BLaER1 (cell line): ENCODE data around the gene OLFML2B.

Source experiments
- H3K27ac ChIP-seq: shearing (Covaris generic); formaldehyde crosslinking; 2 replicates; pipeline ENCODE4 v1.8.1; 2022
- H3K27me3 ChIP-seq: shearing (Covaris generic); formaldehyde crosslinking; 2 replicates; pipeline ENCODE4 v1.8.1; 2022
- H3K36me3 ChIP-seq: shearing (Covaris generic); formaldehyde crosslinking; 2 replicates; pipeline ENCODE4 v1.8.1; 2022
- H3K4me1 ChIP-seq: shearing (Covaris generic); formaldehyde crosslinking; 2 replicates; pipeline ENCODE4 v1.8.1; 2022
- H3K4me2 ChIP-seq: shearing (Covaris generic); formaldehyde crosslinking; 2 replicates; pipeline ENCODE4 v1.8.1; 2022
- H3K4me3 ChIP-seq: shearing (Covaris generic); formaldehyde crosslinking; 2 replicates; pipeline ENCODE4 v1.8.1; 2022
- H3K9ac ChIP-seq: shearing (Covaris generic); formaldehyde crosslinking; 2 replicates; pipeline ENCODE4 v1.8.1; 2022
- H3K9me3 ChIP-seq: shearing (Covaris generic); formaldehyde crosslinking; 2 replicates; pipeline ENCODE4 v1.8.1; 2022
- H4K20me1 ChIP-seq: shearing (Covaris generic); formaldehyde crosslinking; 2 replicates; pipeline ENCODE4 v1.8.1; 2022
- Cebpa-rat ChIP-seq: shearing (Covaris generic); IDR thresholded peaks from 2 replicates; pipeline ENCODE4 v1.8.1; 2022

OLFML2B gene

GRCh38 chr1:161983725-161984124, 39.9 kb downstream of the OLFML2B start:
- H3K4me2 ChIP-seq = no peak overlapping the region
- TF ChIP-seq Cebpa-rat = no peak
- H4K20me1 ChIP-seq = no peaks in the 10 kb centered on the region
- H3K36me3 ChIP-seq = no peaks in the 10 kb centered on the region
- H3K4me1 ChIP-seq = peaks cover 7% of the 10 kb centered on the region
- peaks cover 13% of the 10 kb centered on the region; the same call in 1 of the 2 replicates for H3K9me3 ChIP-seq
- H3K9ac ChIP-seq = no peak overlapping the region
- no peak overlapping the region for H3K4me3 ChIP-seq
- no peak overlapping the region for H3K27ac ChIP-seq
- no peaks in the 10 kb centered on the region for H3K27me3 ChIP-seq

GRCh38 chr1:161982917-161983316, 40.8 kb downstream of the OLFML2B start:
- peaks cover 13% of the 10 kb centered on the region for H3K4me1 ChIP-seq
- no peaks in the 10 kb centered on the region for H3K36me3 ChIP-seq
- H4K20me1 ChIP-seq = no peaks in the 10 kb centered on the region
- no peak overlapping the region for H3K27ac ChIP-seq
- H3K4me2 ChIP-seq = no peak overlapping the region
- no peak overlapping the region for H3K4me3 ChIP-seq
- no peak for TF ChIP-seq Cebpa-rat
- no peaks in the 10 kb centered on the region for H3K27me3 ChIP-seq
- H3K9ac ChIP-seq = no peak overlapping the region
- H3K9me3 ChIP-seq = peaks cover 11% of the 10 kb centered on the region; the same call in 1 of the 2 replicates

GRCh38 chr1:161982507-161982895, 41.2 kb downstream of the OLFML2B start:
- Histone ChIP-seq H3K9ac (no peak overlapping the region), H3K4me2 (no peak overlapping the region), H3K27ac (no peak overlapping the region), H3K27me3 (no peaks in the 10 kb centered on the region), H3K9me3 (peaks cover 7% of the 10 kb centered on the region; the same call in 1 of the 2 replicates), H4K20me1 (no peaks in the 10 kb centered on the region), H3K4me3 (no peak overlapping the region), H3K4me1 (peaks cover 17% of the 10 kb centered on the region), H3K36me3 (no peaks in the 10 kb centered on the region)
- no peak for TF ChIP-seq Cebpa-rat

GRCh38 chr1:161981735-161982506, 41.7 kb downstream of the OLFML2B start:
- Histone ChIP-seq H3K4me2 (no peak overlapping the region), H3K4me1 (peaks cover 20% of the 10 kb centered on the region), H3K4me3 (no peak overlapping the region), H3K27ac (no peak overlapping the region), H3K27me3 (no peaks in the 10 kb centered on the region), H3K9me3 (0 out of 2 replicates have a peak, but pooled peaks cover under 1% of the 10 kb centered on the region), H3K36me3 (no peaks in the 10 kb centered on the region), H4K20me1 (no peaks in the 10 kb centered on the region), H3K9ac (no peak overlapping the region)
- TF ChIP-seq Cebpa-rat = no peak

- H3K4me2 ChIP-seq = peak overlapping the region; percentile 47; the same call in 1 of the 2 replicates
- H3K4me3 ChIP-seq = no peak overlapping the region
- H3K9me3 ChIP-seq = no peaks in the 10 kb centered on the region
- H3K4me1 ChIP-seq = peaks cover 20% of the 10 kb centered on the region
- no peaks in the 10 kb centered on the region for H3K36me3 ChIP-seq
- H4K20me1 ChIP-seq = no peaks in the 10 kb centered on the region
- no peak overlapping the region for H3K9ac ChIP-seq
- no peak overlapping the region for H3K27ac ChIP-seq
- no peaks in the 10 kb centered on the region for H3K27me3 ChIP-seq
- TF ChIP-seq Cebpa-rat = no peak
These were observed 42.5 kb downstream of the OLFML2B start for GRCh38 chr1:161981126-161981525.

- no peak for TF ChIP-seq Cebpa-rat
- H3K27me3 ChIP-seq = no peaks in the 10 kb centered on the region
These were observed 45.5 kb downstream of the OLFML2B start for GRCh38 chr1:161978011-161978790.

GRCh38 chr1:161973924-161974845, 49.5 kb downstream of the OLFML2B start:
- no peaks in the 10 kb centered on the region for H3K9me3 ChIP-seq
- H3K27me3 ChIP-seq = no peaks in the 10 kb centered on the region
- H3K27ac ChIP-seq = no peak overlapping the region
- TF ChIP-seq Cebpa-rat = no peak
- H3K9ac ChIP-seq = no peak overlapping the region
- H4K20me1 ChIP-seq = no peaks in the 10 kb centered on the region
- H3K36me3 ChIP-seq = no peaks in the 10 kb centered on the region
- H3K4me1 ChIP-seq = peaks cover 23% of the 10 kb centered on the region
- no peak overlapping the region for H3K4me3 ChIP-seq
- no peak overlapping the region for H3K4me2 ChIP-seq

More at GRCh38 chr1:161978011-161978790, 45.5 kb downstream of the OLFML2B start:
- Histone ChIP-seq H3K9me3 (no peaks in the 10 kb centered on the region), H3K4me3 (no peak overlapping the region), H3K9ac (no peak overlapping the region), H3K27ac (no peak overlapping the region), H3K4me1 (peaks cover 20% of the 10 kb centered on the region), H3K36me3 (no peaks in the 10 kb centered on the region), H4K20me1 (no peaks in the 10 kb centered on the region), H3K4me2 (peak overlapping the region; percentile 56)

GRCh38 chr1:161972828-161973227, 50.8 kb downstream of the OLFML2B start:
- H3K9ac ChIP-seq = no peak overlapping the region
- H4K20me1 ChIP-seq = no peaks in the 10 kb centered on the region
- no peak overlapping the region for H3K4me3 ChIP-seq
- peak overlapping the region; percentile 51 for H3K4me2 ChIP-seq
- no peaks in the 10 kb centered on the region for H3K27me3 ChIP-seq
- H3K9me3 ChIP-seq = no peaks in the 10 kb centered on the region
- H3K36me3 ChIP-seq = peaks cover 2% of the 10 kb centered on the region; the same call in 1 of the 2 replicates
- peaks cover 17% of the 10 kb centered on the region for H3K4me1 ChIP-seq
- H3K27ac ChIP-seq = no peak overlapping the region
- no peak for TF ChIP-seq Cebpa-rat

GRCh38 chr1:161970633-161971032, 53.0 kb downstream of the OLFML2B start:
- no peaks in the 10 kb centered on the region for H3K27me3 ChIP-seq
- H3K9me3 ChIP-seq = 0 out of 2 replicates have a peak, but pooled peaks cover 4% of the 10 kb centered on the region
- H3K27ac ChIP-seq = no peak overlapping the region
- H3K9ac ChIP-seq = no peak overlapping the region
- no peak overlapping the region for H3K4me2 ChIP-seq
- TF ChIP-seq Cebpa-rat = no peak
- H3K4me1 ChIP-seq = peaks cover 10% of the 10 kb centered on the region
- peaks cover 24% of the 10 kb centered on the region for H3K36me3 ChIP-seq
- H4K20me1 ChIP-seq = no peaks in the 10 kb centered on the region
- no peak overlapping the region for H3K4me3 ChIP-seq
